Measurements from ENCODE around the gene TBX15.

Gene TBX15

GRCh38 chr1:118902711-118903191 lies 85.4 kb downstream of the TBX15 start:
- TF ChIP-seq CTCF (conservative IDR thresholded peaks at IDR 0.05; ENCODE audit: low read depth, low read length): no peak
- DNase-seq (ENCODE audit: low read depth): peak; percentile 43
- H3K4me3 ChIP-seq (ENCODE audit: low read depth, low read length): no peak overlapping the region

GRCh38 chr1:118902299-118902698 lies 85.8 kb downstream of the TBX15 start:
- TF ChIP-seq CTCF (conservative IDR thresholded peaks at IDR 0.05; ENCODE audit: low read depth, low read length): no peak
- H3K4me3 ChIP-seq (ENCODE audit: low read depth, low read length): no peak overlapping the region
- DNase-seq (ENCODE audit: low read depth): no peak

GRCh38 chr1:118900643-118901440 lies 87.3 kb downstream of the TBX15 start:
- TF ChIP-seq CTCF (conservative IDR thresholded peaks at IDR 0.05; ENCODE audit: low read depth, low read length): no peak
- no peak for DNase-seq (ENCODE audit: low read depth)
- no peak overlapping the region for H3K4me3 ChIP-seq (ENCODE audit: low read depth, low read length)

GRCh38 chr1:118899340-118899739 lies 88.8 kb downstream of the TBX15 start:
- no peak for DNase-seq (ENCODE audit: low read depth)
- TF ChIP-seq CTCF (conservative IDR thresholded peaks at IDR 0.05; ENCODE audit: low read depth, low read length): no peak
- no peak overlapping the region for H3K4me3 ChIP-seq (ENCODE audit: low read depth, low read length)

GRCh38 chr1:118898712-118899111 lies 89.4 kb downstream of the TBX15 start:
- DNase-seq (ENCODE audit: low read depth): no peak
- no peak overlapping the region for H3K4me3 ChIP-seq (ENCODE audit: low read depth, low read length)
- no peak for TF ChIP-seq CTCF (conservative IDR thresholded peaks at IDR 0.05; ENCODE audit: low read depth, low read length)

GRCh38 chr1:118896416-118896815 lies 91.7 kb downstream of the TBX15 start:
- no peak overlapping the region for H3K4me3 ChIP-seq (ENCODE audit: low read depth, low read length)
- no peak for TF ChIP-seq CTCF (conservative IDR thresholded peaks at IDR 0.05; ENCODE audit: low read depth, low read length)
- DNase-seq (ENCODE audit: low read depth): no peak

GRCh38 chr1:118894836-118895235 lies 93.3 kb downstream of the TBX15 start:
- H3K4me3 ChIP-seq (ENCODE audit: low read depth, low read length): no peak overlapping the region

More at GRCh38 chr1:118894836-118895235, 93.3 kb downstream of the TBX15 start:
- no peak for DNase-seq (ENCODE audit: low read depth)
- no peak for TF ChIP-seq CTCF (conservative IDR thresholded peaks at IDR 0.05; ENCODE audit: low read depth, low read length)

Data from choroid plexus epithelial cell (primary cell).